Measurements from ENCODE around the gene SBF2.

DNA sequence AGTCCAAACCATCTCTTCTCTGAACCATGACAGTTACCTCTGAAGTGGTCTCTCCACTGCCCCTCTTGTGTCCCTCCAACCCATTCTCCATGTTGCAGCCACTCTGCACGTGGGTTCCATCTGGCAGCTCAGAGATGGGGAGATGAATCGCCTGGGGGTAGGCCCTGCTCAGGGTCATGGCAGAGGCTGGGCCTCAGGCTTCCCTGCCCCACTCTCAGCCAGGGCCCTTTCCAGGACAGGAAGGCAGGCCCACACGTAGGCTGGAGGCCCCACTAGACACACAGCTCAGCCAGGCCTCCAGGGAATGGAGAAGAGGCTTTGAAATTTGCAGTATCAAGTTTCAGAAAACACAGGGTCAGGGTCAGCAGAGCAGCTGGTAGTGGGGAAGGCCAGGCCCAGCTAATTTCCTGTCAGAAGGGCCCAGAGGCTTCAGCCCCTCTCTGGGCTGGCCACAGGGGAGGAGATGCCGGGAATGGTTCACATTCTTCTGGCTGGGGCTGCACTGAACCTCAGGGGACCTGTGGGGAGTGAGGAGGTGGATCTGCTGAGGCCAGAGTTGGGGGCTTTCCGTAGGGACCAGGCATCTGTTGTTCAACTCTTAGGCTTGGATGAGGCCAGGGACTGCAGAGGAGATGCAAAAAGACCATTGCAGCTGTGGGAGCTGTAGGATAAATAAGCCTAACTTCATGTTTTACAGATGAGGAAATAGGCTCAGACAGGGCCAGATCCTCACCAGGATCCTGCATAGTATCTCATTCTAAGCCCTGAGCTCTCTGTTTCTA is 528.5 kb downstream of the SBF2 start:
- TF ChIP-seq, protein P1, sequence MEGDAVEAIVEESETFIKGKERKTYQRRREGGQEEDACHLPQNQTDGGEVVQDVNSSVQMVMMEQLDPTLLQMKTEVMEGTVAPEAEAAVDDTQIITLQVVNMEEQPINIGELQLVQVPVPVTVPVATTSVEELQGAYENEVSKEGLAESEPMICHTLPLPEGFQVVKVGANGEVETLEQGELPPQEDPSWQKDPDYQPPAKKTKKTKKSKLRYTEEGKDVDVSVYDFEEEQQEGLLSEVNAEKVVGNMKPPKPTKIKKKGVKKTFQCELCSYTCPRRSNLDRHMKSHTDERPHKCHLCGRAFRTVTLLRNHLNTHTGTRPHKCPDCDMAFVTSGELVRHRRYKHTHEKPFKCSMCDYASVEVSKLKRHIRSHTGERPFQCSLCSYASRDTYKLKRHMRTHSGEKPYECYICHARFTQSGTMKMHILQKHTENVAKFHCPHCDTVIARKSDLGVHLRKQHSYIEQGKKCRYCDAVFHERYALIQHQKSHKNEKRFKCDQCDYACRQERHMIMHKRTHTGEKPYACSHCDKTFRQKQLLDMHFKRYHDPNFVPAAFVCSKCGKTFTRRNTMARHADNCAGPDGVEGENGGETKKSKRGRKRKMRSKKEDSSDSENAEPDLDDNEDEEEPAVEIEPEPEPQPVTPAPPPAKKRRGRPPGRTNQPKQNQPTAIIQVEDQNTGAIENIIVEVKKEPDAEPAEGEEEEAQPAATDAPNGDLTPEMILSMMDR (IDR thresholded peaks at IDR 0.05; ENCODE audit: poor library complexity, severe bottlenecking), result no peak
- TF ChIP-seq POLR2AphosphoS5 (IDR thresholded peaks at IDR 0.05), result no peak
